Loucy (cell line): ENCODE measurements around the gene ITGB6.

ENCODE experiments used
- CTCF ChIP-seq: fragments of 200-600 bp; sonication (generic); conservative IDR thresholded peaks from 2 replicates; pipeline ENCODE4 v1.5.1; 2014; ENCODE audit warnings: mild to moderate bottlenecking, antibody characterized with exemption, low read length
- EZH2phosphoT487 ChIP-seq: fragments of 200-600 bp; IDR thresholded peaks from 2 replicates; pipeline ENCODE4 v1.6.1; 2018; ENCODE audit warnings: antibody characterized with exemption, mild to moderate bottlenecking, moderate library complexity, borderline replicate concordance

GRCh38 chr2:160109939-160110673 lies 90.0 kb downstream of the ITGB6 start:
- TF ChIP-seq CTCF (peak; percentile 77), EZH2phosphoT487 (no peak)
